HG03066 (cell line): ENCODE measurements around the gene TMEM235.
A peak's percentile ranks its signal among the peaks of the same experiment; 100 is the strongest.
"Not testable (repeated sequence)": the region's sequence is repeated elsewhere in the genome, so short reads cannot be mapped to it uniquely, and the experiment has no call there.

Experiments used
- ATAC-seq: cut with Tn5 transposase; IDR thresholded peaks from one replicate; pipeline ENCODE4 v1.9.1; 2021; ENCODE audit warnings: low read depth; ENCODE audit not compliant: unreplicated experiment

Gene TMEM235

GRCh38 chr17:78252701-78253635, 21.5 kb downstream of the TMEM235 start:
- ATAC-seq = no peak

GRCh38 chr17:78253636-78253945, 22.2 kb downstream of the TMEM235 start:
- ATAC-seq = not testable (repeated sequence)

- ATAC-seq = peak; percentile 43
Measured at GRCh38 chr17:78253946-78254672, 22.7 kb downstream of the TMEM235 start.

GRCh38 chr17:78255029-78255656, 23.7 kb downstream of the TMEM235 start:
- ATAC-seq = no peak

GRCh38 chr17:78255953-78256706, 24.7 kb downstream of the TMEM235 start:
- ATAC-seq = no peak

- ATAC-seq = no peak
Measured at GRCh38 chr17:78256707-78257591, 25.5 kb downstream of the TMEM235 start.

GRCh38 chr17:78257810-78258322, 26.4 kb downstream of the TMEM235 start:
- ATAC-seq = no peak

- ATAC-seq = no peak
Measured at GRCh38 chr17:78258323-78259191, 27.1 kb downstream of the TMEM235 start.

- ATAC-seq = no peak
Measured at GRCh38 chr17:78259192-78259554, 27.7 kb downstream of the TMEM235 start.

GRCh38 chr17:78263063-78263735, 31.8 kb downstream of the TMEM235 start:
- ATAC-seq = no peak

- ATAC-seq = no peak
Measured at GRCh38 chr17:78263736-78264340, 32.4 kb downstream of the TMEM235 start.

GRCh38 chr17:78264590-78264989, 33.2 kb downstream of the TMEM235 start:
- ATAC-seq = no peak

- ATAC-seq = no peak
Measured at GRCh38 chr17:78265121-78265520, 33.7 kb downstream of the TMEM235 start.

- no peak for ATAC-seq
Measured at GRCh38 chr17:78266231-78266631, 34.8 kb downstream of the TMEM235 start.

GRCh38 chr17:78266771-78267170, 35.3 kb downstream of the TMEM235 start:
- no peak for ATAC-seq

- ATAC-seq = no peak
Measured at GRCh38 chr17:78267253-78268073, 36.0 kb downstream of the TMEM235 start.
